NB4 (cell line): ENCODE measurements around the gene CA12.

Experiments
- DNase-seq: peaks from one replicate; pipeline ENCODE4 v3.0.0; 2010; ENCODE audit warnings: low read depth
- H3K4me3 ChIP-seq: one replicate; pipeline ENCODE4 v1.5.1; 2011; ENCODE audit warnings: mild to moderate bottlenecking, low read depth, low read length, moderate library complexity
- CTCF ChIP-seq: IDR thresholded peaks from one replicate; pipeline ENCODE4 v1.5.1; 2012; ENCODE audit warnings: low read depth, low read length
- MAX ChIP-seq: IDR thresholded peaks from 2 replicates; pipeline ENCODE4 v1.6.1; 2011; ENCODE audit warnings: low read depth, low read length
- MYC ChIP-seq: IDR thresholded peaks from 2 replicates; pipeline ENCODE4 v1.6.1; 2011; ENCODE audit warnings: low read depth, low read length
- POLR2A ChIP-seq: IDR thresholded peaks from 2 replicates; pipeline ENCODE4 v1.6.1; 2011; ENCODE audit warnings: mild to moderate bottlenecking; ENCODE audit not compliant: insufficient read length; ENCODE audit errors: extremely low read depth

The CA12 gene

GRCh38 chr15:63340353-63340752 is 41.3 kb downstream of the CA12 start:
- H3K4me3 ChIP-seq, result no peak overlapping the region
- DNase-seq, result no peak
- TF ChIP-seq CTCF (no peak), POLR2A (no peak), MYC (no peak), MAX (no peak)

- DNase-seq, result no peak
- no peak overlapping the region for H3K4me3 ChIP-seq
- no peak for TF ChIP-seq CTCF
- no peak for TF ChIP-seq POLR2A
- TF ChIP-seq MAX, result no peak
- no peak for TF ChIP-seq MYC
Observed at GRCh38 chr15:63339836-63340235, 41.8 kb downstream of the CA12 start.

GRCh38 chr15:63339006-63339766 is 42.5 kb downstream of the CA12 start:
- H3K4me3 ChIP-seq, result no peak overlapping the region
- no peak for DNase-seq
- TF ChIP-seq POLR2A, result no peak
- TF ChIP-seq MAX, result no peak
- no peak for TF ChIP-seq CTCF
- TF ChIP-seq MYC, result no peak

- TF ChIP-seq MAX (no peak), CTCF (no peak), MYC (no peak)
- no peak overlapping the region for H3K4me3 ChIP-seq
- no peak for DNase-seq
Observed at GRCh38 chr15:63338170-63338569, 43.5 kb downstream of the CA12 start.

- H3K4me3 ChIP-seq, result no peak overlapping the region
- DNase-seq, result no peak
- TF ChIP-seq POLR2A (no peak), CTCF (no peak), MYC (no peak), MAX (no peak)
Observed at GRCh38 chr15:63337046-63337445, 44.6 kb downstream of the CA12 start.
